HG03354 (cell line): Measurements from ENCODE around the gene C7orf57.
A peak's percentile ranks its signal among the peaks of the same experiment; 100 is the strongest.
"Not testable (repeated sequence)": the region's sequence is repeated elsewhere in the genome, so short reads cannot be mapped to it uniquely, and the experiment has no call there.

Experiments used
- ATAC-seq: cut with Tn5 transposase; IDR thresholded peaks from one replicate; pipeline ENCODE4 v1.9.1; 2021; ENCODE audit warnings: mild to moderate bottlenecking; ENCODE audit not compliant: unreplicated experiment, poor library complexity, severe bottlenecking

C7orf57 gene

DNA sequence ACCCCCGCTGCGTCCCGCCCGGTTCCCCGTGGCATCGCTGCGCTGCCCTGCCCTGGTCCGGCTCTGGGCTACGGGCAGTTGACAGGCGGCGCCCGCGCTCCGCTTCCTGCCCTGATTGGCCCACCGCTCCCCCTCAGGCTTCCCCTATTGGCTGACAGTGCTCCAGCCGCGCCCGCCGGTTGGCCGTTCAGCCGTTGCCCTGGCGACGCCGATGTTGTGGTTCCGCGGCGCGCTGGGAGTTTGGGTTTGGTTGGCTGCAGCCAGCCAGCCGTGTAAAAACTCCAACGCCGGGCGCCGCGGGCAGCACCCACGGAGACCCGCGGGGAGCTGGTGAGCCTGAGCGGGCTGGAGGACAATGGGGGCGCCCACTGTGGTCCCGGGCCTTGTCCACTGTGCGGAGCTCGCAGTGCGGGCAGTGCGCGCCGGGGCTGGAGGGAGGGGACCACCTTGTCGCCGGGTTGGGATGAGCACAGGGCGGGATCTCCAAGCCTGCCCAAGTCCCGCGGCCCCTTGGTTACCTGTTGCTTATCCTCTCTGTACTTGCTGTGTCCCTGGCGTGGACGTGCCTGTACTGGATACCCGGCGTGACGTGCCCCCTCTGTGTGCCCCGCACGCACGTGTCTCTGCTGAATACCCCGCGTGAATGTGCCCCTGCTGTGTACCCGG lies at the start of gene C7orf57:
Gene C7orf57, plus strand, starts transcription at position 243 of the 666 bp plus-strand sequence. CDS start 766 bp downstream, outside the sequence.
- peak; percentile 98 for ATAC-seq

DNA sequence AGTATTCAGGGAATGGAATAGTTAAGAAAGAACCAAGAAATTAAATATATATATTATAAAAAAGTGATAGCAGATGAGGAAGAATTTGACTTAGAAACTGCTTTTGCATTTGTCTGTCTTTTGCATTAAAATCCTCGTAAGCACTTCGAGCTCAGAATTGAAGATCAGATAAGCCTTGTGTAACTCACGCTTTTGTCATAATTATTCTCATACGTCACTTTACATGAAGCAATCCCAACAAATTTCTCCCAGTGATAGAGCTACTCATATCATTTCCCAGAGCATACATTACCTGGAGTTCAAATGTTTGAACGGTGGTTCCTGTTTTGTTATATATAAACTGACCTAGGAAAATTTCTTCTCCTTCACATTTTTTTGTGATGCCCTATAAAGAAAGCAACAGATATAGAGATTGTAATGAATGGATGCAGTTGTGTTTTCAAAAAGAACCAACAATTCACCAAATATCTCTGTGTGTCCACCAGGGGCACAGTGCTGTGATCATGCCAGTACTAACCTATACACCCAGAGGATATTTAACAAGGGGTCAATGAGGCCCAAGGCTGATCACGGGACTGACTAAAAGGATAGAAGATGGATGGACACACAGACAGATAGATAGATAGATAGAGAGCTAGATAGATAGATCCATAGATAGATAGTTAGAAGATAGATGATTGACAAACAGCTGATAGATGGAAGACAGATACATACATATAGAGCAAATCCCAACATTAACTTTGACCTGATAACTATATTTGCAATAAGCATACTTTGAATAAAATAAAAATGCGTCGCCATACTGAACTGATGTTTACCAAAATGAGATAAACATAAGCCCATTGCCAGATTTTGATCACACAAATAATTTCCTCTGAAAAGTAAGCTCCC lies 46.6 kb upstream of the C7orf57 start:
- peak; percentile 25 for ATAC-seq

DNA sequence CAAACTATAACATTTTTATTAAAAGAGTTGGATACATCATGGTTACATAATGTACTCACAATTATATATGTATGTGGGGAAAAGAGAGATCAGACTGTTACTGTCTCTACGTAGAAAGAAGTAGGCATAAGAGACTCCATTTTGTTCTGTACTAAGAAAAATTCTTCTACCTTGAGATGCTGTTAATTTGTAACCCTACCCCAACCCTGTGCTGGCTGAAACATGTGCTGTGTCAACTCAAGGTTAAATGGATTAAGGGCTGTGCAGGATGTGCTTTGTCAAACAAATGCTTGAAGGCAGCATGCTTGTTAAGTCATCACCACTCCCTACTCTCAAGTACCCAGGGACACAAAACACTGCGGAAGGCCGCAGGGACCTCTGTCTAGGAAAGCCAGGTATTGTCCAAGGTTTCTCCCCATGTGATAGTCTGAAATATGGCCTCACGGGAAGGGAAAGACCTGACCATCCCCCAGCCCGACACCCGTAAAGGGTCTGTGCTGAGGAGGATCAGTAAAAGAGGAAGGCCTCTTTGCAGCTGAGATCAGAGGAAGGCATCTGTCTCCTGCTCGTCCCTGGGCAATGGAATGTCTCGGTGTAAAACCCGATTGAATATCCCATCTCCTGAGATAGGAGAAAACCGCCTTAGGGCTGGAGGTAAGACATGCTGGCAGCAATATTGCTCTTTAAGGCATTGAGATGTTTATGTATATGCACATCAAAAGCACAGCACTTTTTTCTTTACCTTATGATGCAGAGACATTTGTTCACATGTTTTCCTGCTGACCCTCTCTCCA lies 45.5 kb upstream of the C7orf57 start:
- ATAC-seq = not testable (repeated sequence)

DNA sequence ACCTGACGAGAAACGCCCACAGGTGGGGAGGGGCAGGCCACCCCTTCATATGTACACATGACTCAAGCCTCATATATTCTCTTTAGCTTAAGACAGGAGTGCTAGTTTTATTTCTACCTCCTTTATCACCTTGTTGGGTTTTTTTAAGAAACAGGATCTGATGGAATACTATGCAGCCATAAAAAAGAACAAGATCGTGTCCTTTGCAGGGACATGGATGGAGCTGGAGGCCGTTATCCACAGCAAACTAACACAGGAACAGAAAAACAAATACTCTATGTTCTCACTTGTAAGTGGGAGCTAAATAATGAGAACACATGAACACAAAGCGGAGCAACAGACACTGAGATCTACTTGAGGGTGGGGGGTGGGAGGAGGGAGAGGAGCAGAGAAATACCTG lies 44.8 kb upstream of the C7orf57 start:
- no peak for ATAC-seq

DNA sequence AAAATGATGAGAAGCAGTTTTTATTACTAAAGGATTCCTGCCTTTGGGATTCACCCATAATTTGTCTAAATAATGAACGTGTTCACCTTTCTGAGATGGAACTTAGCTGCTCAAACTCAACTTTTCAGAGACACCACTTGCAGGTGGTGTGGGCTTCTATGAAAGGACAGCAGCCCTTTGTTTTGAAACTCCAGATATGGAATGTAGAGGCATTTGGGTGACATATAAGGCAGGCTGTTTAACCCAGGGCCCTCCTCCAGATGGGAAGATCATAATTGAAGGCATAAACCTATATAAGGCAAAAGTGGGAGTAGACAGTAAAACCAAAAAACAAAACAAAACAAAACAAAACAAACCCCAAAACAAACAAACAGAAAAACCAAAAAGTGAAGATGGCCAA lies 44.1 kb upstream of the C7orf57 start:
- ATAC-seq = peak; percentile 2

DNA sequence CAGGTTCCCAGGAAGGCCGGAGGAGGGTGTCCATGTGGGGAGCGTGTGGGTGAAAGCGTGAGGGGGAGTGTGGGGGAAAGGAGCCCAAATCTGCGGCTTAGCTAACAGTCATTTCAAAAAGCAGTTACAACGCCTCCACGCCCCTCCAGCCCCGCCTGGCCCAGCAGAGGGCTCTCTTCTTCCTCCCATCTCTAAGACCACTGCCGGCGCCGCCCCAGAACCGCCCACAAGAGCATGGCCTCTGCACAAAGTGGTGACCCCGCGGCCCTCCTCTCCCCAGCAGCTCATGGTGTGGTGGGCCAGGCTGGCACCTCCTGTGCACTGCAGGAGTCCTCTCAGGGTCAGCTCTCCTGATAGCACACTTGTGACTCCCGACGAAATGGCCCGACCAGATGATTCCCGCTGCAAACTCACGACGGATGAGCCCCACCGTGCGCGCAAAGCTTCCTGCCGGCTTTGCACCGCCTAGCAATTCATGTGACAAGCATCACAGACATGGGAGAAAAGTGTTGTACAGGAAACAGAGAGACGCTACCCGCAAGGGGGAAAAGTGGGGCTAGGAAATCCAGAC lies 43.5 kb upstream of the C7orf57 start:
- ATAC-seq = peak; percentile 100

DNA sequence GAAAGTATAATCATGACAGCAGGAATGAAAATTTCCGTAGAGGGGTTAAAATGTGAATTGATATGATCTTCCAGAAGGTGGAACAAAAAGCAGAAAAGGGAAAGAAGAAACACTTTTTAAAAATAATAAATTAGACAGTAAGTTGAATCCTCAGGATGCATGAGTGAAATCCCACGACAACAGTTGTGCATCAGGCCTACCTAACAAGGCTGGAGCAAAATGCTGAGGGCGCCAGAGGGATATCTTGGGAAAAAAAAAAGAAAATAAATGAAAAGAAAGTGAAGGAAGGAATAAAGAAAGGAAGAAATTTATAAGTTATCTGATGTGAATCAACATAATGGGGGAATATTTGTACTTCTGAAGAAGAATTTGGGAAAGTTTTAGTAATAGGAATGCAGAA lies 42.9 kb upstream of the C7orf57 start:
- no peak for ATAC-seq

DNA sequence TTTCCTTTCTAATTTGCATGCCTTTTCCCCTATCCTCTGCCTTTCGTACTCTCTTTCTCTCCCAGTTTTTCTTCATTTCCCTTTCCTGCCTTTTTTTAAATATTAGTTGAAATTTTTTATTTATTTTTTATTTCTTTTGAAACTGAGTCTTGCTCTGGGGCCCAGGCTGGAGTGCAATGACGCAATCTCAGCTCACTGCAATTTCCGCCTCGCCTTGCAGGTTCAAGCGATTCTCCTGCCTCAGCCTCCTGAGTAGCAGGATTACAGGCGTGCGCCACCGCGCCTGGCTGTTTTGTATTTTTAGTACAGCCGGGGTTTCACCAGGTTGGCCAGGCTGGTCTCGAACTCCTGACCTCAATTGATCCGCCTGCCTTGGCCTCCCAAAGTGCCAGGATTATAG lies 35.9 kb upstream of the C7orf57 start:
- no peak for ATAC-seq

DNA sequence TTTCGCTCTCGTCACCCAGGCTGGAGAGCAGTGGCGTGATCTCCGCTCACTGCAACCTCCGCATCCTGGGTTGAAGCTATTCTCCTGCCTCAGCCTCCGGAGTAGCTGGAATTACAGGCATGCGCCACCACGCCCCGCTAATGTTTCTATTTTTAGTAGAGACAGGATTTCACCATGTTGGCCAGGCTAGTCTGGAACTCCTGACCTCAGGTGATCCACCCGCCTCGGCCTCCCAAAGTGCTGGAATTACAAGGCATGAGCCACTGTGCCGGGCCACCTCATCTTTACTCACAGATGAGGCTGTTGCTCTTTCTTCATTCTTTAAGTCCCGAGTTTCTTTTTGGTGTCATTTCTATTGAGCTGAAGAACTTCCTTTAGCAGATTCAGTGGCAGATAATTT lies 35.2 kb upstream of the C7orf57 start:
- ATAC-seq = not testable (repeated sequence)

DNA sequence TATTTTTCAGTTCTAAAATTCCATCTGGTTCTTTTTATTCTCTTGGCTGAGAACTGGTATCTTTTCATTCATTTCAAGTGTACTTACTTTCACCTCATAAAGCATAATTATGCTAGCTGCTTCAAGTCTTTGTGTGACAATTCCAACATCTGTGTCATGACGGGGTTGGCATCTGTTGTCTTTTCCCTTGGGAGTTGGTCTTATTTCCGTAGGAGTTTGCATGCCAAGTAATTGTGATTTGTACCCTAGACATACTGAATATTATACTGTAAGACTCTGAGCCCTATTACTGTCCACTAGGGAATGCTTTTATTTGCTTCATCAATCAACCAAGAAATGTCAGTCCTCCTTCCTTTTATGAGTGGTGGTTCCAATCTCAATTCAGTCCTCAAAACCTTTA lies 31.3 kb upstream of the C7orf57 start:
- no peak for ATAC-seq

DNA sequence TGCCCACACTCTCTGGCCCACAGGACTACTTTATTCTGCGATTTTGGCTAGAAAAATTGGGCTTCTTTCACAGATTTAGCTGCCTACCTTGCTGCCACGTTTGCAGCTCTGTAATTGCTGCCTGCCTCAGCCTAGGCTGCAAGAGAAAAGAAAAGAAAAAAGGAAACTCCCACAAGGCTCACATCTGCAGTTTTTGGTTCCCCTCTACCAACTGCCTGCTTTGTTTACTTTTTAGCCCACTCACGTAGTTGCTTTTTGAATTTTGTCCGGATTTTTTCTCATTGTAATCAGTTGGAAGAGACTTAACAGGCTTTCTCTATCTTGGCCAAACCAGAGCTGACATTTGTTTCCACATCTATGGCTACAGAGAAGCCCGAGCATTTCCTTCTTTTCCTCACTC lies 30.7 kb upstream of the C7orf57 start:
- peak; percentile 46 for ATAC-seq

DNA sequence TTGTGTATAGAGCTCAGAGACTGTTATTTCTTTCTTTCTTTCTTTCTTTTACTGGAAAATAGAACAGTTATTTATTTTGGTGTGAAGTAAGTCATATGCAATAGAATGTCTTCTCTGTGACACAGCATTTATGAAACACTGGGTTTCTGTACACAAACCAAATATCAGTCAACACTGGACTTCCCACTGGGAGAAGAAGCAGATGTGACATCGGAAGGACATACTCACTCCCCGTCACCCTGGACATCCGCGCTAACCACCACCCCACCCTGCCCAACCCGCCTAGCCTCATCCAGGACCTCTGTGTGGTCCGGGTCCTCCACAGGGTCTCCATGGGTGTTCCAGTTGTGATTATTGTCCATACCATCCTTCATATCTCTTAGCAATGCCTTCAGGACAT lies 28.5 kb upstream of the C7orf57 start:
- ATAC-seq = no peak

DNA sequence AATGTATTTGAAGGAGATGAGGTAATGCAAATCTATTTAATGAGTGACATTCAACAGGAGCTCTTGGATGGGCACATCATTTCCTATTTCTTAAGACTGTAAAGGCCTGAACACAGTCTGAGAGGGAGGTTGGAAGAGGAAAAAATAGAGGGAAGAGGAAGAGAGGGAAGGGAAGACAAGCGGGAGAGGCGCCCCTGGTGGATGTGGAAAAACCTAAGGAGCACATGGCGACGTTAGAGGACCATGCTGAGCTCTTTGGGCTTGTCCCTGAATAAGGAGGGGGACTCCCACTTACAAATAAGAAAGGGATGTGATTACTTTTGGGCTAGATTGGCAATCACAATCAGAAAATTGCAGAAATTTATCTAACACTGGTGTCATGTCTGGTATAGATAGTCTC lies 26.1 kb upstream of the C7orf57 start:
- ATAC-seq = no peak

DNA sequence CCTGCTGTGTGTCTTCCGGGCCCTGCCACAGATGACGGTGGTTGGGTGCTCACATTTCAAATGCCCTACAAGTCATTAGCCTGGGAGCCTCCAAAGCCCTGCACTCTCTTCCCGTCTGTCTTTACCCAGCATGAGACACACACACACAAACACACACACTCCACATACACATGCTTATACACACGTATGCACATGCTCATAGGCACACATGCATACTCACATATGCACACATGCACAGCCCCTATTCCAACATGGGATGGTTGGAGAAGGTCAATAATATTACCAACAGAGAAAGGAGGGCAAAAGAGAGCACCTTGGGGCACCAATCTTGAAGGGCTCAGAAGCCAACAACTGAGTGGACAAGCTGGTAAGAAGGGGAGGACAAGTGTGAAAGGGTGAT lies 25.4 kb upstream of the C7orf57 start:
- no peak for ATAC-seq

DNA sequence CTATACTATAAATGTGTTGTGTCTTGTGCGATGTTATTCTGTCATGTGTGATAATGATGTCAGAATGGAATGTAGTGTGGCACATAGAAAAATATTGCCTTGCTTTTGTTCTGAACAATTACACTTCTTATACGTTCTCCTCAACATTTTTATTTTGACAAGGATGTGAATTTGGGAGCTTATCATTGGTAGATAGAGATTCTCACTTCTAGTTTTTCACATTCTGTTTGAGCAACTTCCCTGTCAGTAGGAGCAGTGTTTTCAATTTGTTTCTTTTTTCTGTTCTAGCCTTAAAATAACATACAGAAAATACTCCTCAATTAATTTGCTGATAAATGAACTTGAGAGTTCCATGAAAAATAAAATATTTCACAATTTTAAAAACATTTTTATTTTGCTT lies 24.0 kb upstream of the C7orf57 start:
- ATAC-seq = no peak

DNA sequence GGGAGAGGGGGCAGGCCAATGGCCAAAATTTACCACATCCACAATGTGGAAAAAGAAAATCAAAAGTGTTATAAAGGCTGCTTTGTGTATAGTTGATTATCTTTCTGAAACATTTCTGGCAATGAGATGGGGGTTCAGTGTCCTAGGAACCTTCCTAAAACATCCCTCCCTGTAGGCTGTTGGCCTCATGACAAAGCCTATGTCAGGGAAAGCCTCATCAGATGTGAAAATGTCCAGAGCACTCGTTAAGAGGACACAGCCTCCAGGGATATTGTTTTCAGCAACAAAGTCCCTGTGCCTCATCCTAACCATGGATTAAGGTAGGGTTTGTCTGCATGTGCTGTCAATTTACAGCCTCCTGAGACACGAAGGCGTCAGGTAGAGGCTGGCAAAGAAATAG lies 23.4 kb upstream of the C7orf57 start:
- no peak for ATAC-seq

DNA sequence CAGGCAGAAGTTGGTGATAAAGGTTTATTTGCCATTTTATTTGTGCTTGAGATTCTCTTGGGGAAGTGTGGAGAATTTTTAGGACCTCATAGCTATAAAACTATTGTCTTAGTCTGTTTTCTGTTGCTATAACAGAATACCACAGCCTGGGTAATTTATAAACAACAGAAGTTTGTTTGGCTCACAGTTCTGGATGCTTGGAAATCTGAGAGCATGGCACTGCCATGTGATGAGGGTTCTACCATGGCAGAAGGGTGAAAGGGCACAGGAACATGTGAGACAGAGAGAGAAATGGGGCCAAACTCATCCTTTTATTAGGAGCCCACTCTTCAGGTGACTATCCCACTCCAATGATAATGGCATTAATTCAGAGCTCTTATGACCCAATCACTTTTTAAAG lies 18.7 kb upstream of the C7orf57 start:
- ATAC-seq = no peak

DNA sequence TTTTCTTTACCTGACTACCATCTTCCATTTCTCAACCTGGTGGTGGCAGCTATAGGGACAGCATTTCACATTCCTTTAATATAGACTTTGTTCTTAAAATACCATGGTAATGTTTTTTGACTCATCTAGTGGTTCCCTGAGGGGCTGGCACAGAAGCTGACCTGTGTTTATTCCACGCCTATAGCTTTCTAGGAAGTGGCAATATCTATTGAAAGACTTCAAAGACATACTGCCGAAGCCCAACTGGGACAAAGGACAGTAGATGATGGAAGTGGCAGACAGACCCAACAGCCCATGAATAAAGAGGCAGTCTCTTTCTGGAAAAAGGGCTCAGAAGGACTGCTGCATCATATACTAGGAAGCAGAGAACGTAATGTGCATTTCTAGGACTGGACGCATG lies 17.7 kb upstream of the C7orf57 start:
- no peak for ATAC-seq

DNA sequence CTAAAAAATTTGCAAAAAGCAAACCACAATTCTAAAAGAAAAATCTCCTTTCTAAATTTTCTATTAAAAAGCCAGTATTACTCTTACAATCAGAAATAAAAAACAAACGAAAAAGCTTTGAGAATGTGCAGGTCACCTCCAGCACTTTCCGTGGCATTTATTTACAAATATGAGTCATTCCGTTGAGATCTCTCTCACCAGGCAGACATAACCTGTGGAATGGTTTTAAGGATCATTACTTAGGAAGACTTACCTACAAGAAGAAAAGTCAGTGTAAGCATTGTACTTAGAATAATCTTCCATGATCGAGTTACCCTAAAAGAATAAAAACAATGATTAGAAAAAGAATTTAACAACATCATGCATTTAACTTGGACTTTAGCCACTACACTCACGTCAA lies 9.7 kb upstream of the C7orf57 start:
- ATAC-seq = no peak

DNA sequence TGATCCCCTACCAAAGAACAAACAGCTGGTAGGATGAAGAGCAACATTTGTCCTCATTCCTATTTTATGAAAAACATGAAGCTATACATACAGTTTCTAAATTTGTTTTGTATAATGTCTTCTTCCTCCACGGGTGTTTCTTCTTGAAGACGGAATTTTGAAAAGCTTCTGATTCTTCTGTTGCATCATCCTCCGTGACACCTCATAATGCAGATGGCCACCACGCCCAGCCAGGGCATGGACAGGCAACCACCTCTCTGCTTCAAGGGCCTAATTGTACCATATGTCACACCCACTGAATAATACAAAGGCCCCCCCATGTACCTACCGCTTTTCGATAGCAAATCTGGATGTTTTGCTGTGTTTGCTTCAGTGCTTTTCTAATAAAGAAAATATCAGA lies 6.4 kb upstream of the C7orf57 start, which contains the start of gene SUN3:
Gene SUN3, minus strand, starts transcription at position 170 of the 400 bp plus-strand sequence. Its CDS starts 169 bp downstream, at position 1.
- ATAC-seq = no peak
